Brain microvascular endothelial cell (primary cell): ENCODE results near the gene ARHGAP15.

Experiments used
- DNase-seq: peaks from one replicate; pipeline ENCODE4 v3.0.0-alpha.2; 2020
- H3K27ac ChIP-seq: fragments of 250-450 bp; sonication (Bioruptor Pico); 2 replicates; pipeline ENCODE4 v1.5.1; 2020; ENCODE audit warnings: mild to moderate bottlenecking, moderate library complexity
- H3K27me3 ChIP-seq: fragments of 250-450 bp; sonication (Bioruptor Pico); replicated peaks from 2 replicates; pipeline ENCODE4 v1.5.1; 2020; ENCODE audit warnings: mild to moderate bottlenecking
- H3K36me3 ChIP-seq: fragments of 250-450 bp; sonication (Bioruptor Pico); replicated peaks from 2 replicates; pipeline ENCODE4 v1.5.1; 2020; ENCODE audit warnings: mild to moderate bottlenecking
- H3K4me3 ChIP-seq: 2 replicates; pipeline ENCODE4 v1.5.1; 2011; ENCODE audit warnings: low read depth, mild to moderate bottlenecking, control low read depth, low read length, moderate library complexity
- CTCF ChIP-seq: IDR thresholded peaks from 2 replicates; pipeline ENCODE4 v1.5.1; 2011; ENCODE audit warnings: low read depth, mild to moderate bottlenecking, moderate library complexity, low read length, control low read depth, inconsistent platforms; ENCODE audit errors: missing control alignments
- in situ Hi-C: cut with HindIII; loops from 2 replicates; pipeline ENCODE4 v1.10.0; 2017; ENCODE audit warnings: low sequenced_read_pairs, low pct_ligation_motif_present

The ARHGAP15 gene

GRCh38 chr2:143146366-143146765 is 17.1 kb downstream of the ARHGAP15 start:
- Histone ChIP-seq H3K27ac (no peak overlapping the region), H3K4me3 (no peak overlapping the region)
- in situ Hi-C loops: no loop called here

GRCh38 chr2:143146815-143147530 is 17.8 kb downstream of the ARHGAP15 start:
- no peaks in the 10 kb centered on the region for H3K36me3 ChIP-seq
- no peak for TF ChIP-seq CTCF
- H3K27ac ChIP-seq: no peak overlapping the region
- H3K4me3 ChIP-seq: no peak overlapping the region
- in situ Hi-C loops: no loop called here
- no peak for DNase-seq
- H3K27me3 ChIP-seq: no peaks in the 10 kb centered on the region

More at GRCh38 chr2:143146366-143146765, 17.1 kb downstream of the ARHGAP15 start:
- DNase-seq: no peak
- Histone ChIP-seq H3K27me3 (no peaks in the 10 kb centered on the region), H3K36me3 (no peaks in the 10 kb centered on the region)
- TF ChIP-seq CTCF: no peak

- Histone ChIP-seq H3K27ac (no peak overlapping the region), H3K27me3 (no peaks in the 10 kb centered on the region), H3K4me3 (no peak overlapping the region), H3K36me3 (no peaks in the 10 kb centered on the region)
- DNase-seq: no peak
- in situ Hi-C loops: no loop called here
- TF ChIP-seq CTCF: no peak
Measured at GRCh38 chr2:143148011-143148410, 18.8 kb downstream of the ARHGAP15 start.

GRCh38 chr2:143148757-143149156 is 19.5 kb downstream of the ARHGAP15 start:
- H3K36me3 ChIP-seq: no peaks in the 10 kb centered on the region
- in situ Hi-C loops: no loop called here
- no peaks in the 10 kb centered on the region for H3K27me3 ChIP-seq
- no peak for DNase-seq
- no peak overlapping the region for H3K27ac ChIP-seq
- no peak overlapping the region for H3K4me3 ChIP-seq
- TF ChIP-seq CTCF: no peak

GRCh38 chr2:143150287-143150686 is 21.1 kb downstream of the ARHGAP15 start:
- DNase-seq: no peak
- in situ Hi-C loops: no loop called here
- Histone ChIP-seq H3K4me3 (no peak overlapping the region), H3K27ac (no peak overlapping the region), H3K27me3 (no peaks in the 10 kb centered on the region), H3K36me3 (no peaks in the 10 kb centered on the region)
- no peak for TF ChIP-seq CTCF
